Right lobe of liver (tissue), 4 donors: ENCODE results near the gene AKR1C2.
"Not testable (repeated sequence)": the region's sequence is repeated elsewhere in the genome, so short reads cannot be mapped to it uniquely, and the experiment has no call there.

Source experiments
- CTCF ChIP-seq, 4 donors: fragments of 200-600 bp in 3 of 4; fragments of 450-650 bp in 1 of 4; IDR thresholded peaks; one replicate each; pipeline versions ENCODE4 v1.5.1 to v1.8.0; 2016 to 2022; ENCODE audit warnings: antibody characterized with exemption in 4 of 4, mild to moderate bottlenecking in 2 of 4
- POLR2A ChIP-seq: fragments of 450-650 bp; IDR thresholded peaks from one replicate; pipeline ENCODE4 v1.6.1; 2017; ENCODE audit warnings: antibody characterized with exemption, mild to moderate bottlenecking
- donor health status: DM: no; HTN: no; CAD: no.
- donor health status: DM: no; HTN: no; CAD: no.
- donor health status: DM: no; HTN: yes; CAD: no.

GRCh38 chr10:4962308-4962707, 41.3 kb downstream of the AKR1C2 start:
- TF ChIP-seq CTCF (IDR thresholded peaks at IDR 0.05); POLR2A: not testable (repeated sequence)
